ENCODE results near the gene AKAP8L. TPM values are rescaled to one million over a fixed set of nuclear protein-coding genes. Genes with fewer than 3 reads are reported as not detected.

Gene AKAP8L
- total and polyA plus RNA-seq, 2 of the 8 experiments (the other 6 are each of a cell fraction or from before 2014, with no cell fraction given), result 75.1 to 138 TPM

DNA sequence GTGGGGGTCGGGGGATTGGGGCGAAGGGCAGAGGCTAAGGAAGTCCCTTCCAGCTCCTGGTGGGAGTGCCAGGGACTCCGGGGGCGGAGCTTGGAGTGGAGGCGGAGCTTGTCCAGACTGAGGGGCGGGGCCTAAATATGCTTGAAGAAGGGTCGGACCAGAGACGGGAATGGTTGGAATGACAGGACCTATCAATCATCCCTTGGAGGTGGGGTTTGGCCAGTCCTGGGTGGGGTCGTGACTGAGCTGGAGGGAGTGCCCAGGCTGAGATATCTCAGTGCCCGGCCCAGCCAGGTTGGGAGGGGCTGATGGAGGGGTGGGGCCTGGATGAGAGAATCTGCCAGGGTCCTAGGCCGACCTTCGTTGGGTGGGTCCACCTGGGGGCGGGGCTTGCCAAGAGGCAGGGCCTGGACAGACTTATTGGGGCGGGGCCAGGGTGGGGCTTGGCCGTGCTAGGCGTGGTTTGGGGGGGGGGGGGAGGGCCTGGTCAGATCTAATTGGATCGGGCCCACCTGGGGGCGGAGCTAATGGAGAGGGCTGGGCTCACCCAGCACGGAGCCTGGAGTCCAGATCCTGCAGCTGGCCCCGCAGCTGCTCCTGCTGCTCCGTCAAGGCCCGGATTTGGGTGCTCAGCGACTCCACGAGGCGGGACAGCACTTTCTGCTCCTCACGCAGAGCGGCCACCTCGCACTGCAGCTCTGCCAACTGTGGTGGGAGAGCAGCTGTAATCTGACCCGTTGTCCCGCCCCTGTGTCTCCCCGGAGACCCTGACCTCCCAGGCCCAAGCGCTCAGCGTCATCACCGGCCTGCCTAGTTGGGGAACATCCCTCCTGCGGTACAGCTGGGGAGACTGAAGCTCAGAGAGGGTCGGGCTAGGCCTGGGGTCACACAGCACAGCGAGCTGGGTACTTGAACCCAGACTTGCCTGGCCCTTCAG is 33.6 kb upstream of the AKAP8L start (continued):
- TF ChIP-seq, protein P1, sequence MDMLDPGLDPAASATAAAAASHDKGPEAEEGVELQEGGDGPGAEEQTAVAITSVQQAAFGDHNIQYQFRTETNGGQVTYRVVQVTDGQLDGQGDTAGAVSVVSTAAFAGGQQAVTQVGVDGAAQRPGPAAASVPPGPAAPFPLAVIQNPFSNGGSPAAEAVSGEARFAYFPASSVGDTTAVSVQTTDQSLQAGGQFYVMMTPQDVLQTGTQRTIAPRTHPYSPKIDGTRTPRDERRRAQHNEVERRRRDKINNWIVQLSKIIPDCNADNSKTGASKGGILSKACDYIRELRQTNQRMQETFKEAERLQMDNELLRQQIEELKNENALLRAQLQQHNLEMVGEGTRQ (IDR thresholded peaks at IDR 0.05; ENCODE audit: low read length), result 0 out of 2 replicates have a peak, but pooled peaks have one; percentile 12
- TF ChIP-seq EGR1 (IDR thresholded peaks at IDR 0.05; ENCODE audit: borderline replicate concordance, low read depth, low read length), result no peak
- peak; percentile 45; the same call in 1 of the 2 replicates for TF ChIP-seq PHF8 (conservative IDR thresholded peaks at IDR 0.05; ENCODE audit: low read depth, low read length)
- TF ChIP-seq TCF12 (IDR thresholded peaks at IDR 0.05; ENCODE audit: low read depth, low read length), result no peak
- TF ChIP-seq POU5F1 (IDR thresholded peaks at IDR 0.05; ENCODE audit: low read depth, low read length), result no peak
- peak; percentile 53 for TF ChIP-seq KDM4A (IDR thresholded peaks at IDR 0.05; ENCODE audit: low read depth, low read length, severe bottlenecking)
- TF ChIP-seq FOSL1 (IDR thresholded peaks at IDR 0.05; ENCODE audit: insufficient read depth, low read depth, low read length), result no peak
- no peak for TF ChIP-seq EZH2 (IDR thresholded peaks at IDR 0.05; ENCODE audit: low read depth, low read length, severe bottlenecking)
- TF ChIP-seq SP2 (IDR thresholded peaks at IDR 0.05; ENCODE audit: low read length), result no peak
- no peak for TF ChIP-seq KDM5A (IDR thresholded peaks at IDR 0.05; ENCODE audit: low read length)

Measured in H1 (cell line).